ENCODE measurements around the gene RASA3.

GRCh38 chr13:114062341-114062740, 70.1 kb downstream of the RASA3 start:
- TF ChIP-seq CTCF (conservative IDR thresholded peaks at IDR 0.05 in 1 of 2, IDR thresholded peaks at IDR 0.05 in 1 of 2; ENCODE audit: extremely low read depth in 1 of 2, insufficient read depth in 1 of 2, low read depth in 1 of 2, low read length in 2 of 2) (no peak), EZH2 (IDR thresholded peaks at IDR 0.05; ENCODE audit: borderline replicate concordance, low read length) (no peak)
